Activated T-helper 1 cell treated with anti-CD3 and anti-CD28 coated beads, Interleukin-2, amount 50 U/mL, for 16 hours (primary cell): Measurements from ENCODE around the gene B3GNT9.

Source experiments
- DNase-seq, 2 donors: peaks; one replicate each; pipeline ENCODE4 v3.0.0-alpha.2; 2020; ENCODE audit warnings: low read depth in 1 of 2, low spot score in 1 of 2

Gene B3GNT9

GRCh38 chr16:67186550-67186950 is 35.8 kb upstream of the B3GNT9 start:
- DNase-seq = no peak

- no peak for DNase-seq
Observed at GRCh38 chr16:67185651-67186134, 34.9 kb upstream of the B3GNT9 start.

GRCh38 chr16:67184995-67185650 is 34.3 kb upstream of the B3GNT9 start:
- DNase-seq = peak; percentile 73

GRCh38 chr16:67184453-67184994 is 33.7 kb upstream of the B3GNT9 start:
- no peak for DNase-seq

DNA sequence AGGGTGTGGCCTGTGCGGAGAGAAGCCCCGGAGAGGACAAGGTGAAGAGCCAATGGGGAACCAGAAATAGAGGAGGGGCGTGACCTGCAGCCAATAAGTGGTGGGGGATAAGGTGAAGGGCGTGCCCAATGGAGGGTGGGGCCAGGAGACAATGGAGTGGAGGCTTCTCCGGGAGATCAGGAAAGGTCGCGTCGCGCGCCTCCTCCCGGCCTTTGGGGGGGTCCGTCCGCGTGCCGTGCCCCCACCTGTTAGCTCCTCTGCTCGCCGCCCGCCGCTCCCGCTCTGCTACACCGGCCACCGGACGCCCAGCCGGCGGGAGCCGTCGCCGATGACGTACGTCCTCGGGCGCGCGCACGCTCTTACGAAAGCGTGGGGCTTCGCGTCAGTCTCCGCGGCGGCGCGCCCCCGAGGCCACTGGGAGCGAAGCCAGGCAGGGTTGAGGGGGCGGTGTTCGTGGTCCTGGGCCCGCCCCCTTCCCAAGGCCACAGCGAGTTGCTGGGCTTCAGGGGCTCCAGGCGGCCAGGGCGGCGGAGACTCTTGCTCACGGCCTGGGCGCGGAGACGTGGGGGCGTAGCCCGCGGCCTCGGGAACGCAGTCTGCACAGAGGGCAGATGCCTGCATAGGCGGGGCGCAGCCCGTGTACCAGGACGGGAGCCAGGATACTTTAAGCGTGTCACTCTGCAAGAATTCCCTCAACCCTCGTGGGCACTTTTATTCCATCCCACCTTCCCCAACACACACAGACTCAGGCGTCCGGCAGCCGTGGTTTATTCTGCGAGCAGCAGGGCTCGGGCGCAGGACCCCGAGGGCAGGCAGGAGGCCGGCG is 33.0 kb upstream of the B3GNT9 start, which contains the start of gene MATCAP1:
MATCAP1 (minus strand) TSS at position 337 of the 826 bp plus-strand sequence. CDS start 3,353 bp downstream, outside the sequence.
- DNase-seq = peak; percentile 75 to 86

DNA sequence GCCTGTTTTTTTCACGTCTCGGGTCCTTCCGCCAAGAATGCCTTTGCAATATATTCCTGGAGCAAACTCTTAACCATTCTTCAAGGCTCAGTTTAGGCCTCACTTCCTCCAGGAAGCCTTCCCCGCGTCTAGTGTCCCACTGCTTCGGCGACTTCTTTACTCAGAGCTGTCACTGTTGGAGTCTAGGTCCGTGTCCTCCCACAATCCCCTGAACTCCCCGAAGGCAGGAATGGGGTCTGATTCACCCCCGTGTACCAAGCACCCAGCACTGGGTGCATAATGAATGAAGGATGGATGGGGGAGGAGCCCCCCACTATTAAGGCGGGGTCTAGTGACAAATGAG is 32.5 kb upstream of the B3GNT9 start:
- DNase-seq = no peak

GRCh38 chr16:67182288-67182687 is 31.5 kb upstream of the B3GNT9 start:
- DNase-seq = no peak

- no peak for DNase-seq
Observed at GRCh38 chr16:67181346-67181745, 30.5 kb upstream of the B3GNT9 start.

GRCh38 chr16:67180166-67180565 is 29.4 kb upstream of the B3GNT9 start:
- no peak for DNase-seq

- no peak for DNase-seq
Observed at GRCh38 chr16:67179421-67180080, 28.8 kb upstream of the B3GNT9 start.

DNA sequence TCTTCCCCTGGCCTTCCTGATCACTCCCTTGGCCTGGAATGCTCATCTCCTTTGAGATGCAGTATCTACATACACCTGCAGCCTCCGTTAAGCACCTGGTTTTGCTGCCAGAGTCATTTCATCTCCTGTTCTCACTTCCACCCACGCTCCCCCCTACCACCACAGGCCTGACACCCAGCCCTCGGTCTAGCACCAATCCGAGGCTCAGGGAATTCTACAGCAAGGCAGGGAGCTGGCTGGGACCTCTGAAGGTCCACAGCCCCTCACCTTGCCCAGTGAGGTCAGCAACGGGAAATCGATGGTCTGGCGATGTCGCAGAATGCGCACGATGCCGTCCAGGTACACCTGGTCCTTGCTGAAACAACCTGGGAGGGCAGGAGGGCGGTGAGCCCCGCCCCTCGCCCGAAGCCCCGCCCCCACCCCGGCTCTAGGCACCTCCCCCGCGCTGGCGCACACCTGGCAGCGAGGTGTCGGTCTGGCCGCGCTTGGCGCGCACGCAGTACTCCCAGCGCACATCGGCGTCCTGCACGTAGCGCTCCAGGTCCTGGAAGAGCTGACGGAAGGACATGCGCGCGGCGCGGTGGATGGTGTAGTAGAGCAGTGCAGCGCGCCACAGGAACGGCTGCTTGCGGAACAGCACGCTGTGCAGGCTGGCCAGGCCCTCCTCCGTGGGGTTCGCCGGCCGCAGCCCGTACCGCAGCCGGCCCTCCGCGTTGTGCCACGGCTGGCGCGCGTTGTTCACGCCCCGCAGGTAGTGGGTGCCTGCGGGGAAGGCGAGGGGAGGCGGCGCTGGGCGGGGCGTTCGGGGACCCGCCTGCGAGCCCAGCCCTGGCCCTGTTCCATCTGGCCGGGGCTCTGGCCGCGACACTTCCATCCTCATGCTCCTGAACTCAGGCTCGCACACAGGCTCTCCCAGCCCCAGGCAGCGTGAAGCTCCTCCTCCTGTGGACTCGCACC is 27.2 kb upstream of the B3GNT9 start:
- peak; percentile 30 to 43 for DNase-seq

GRCh38 chr16:67176662-67177061 is 25.9 kb upstream of the B3GNT9 start:
- DNase-seq = no peak

DNA sequence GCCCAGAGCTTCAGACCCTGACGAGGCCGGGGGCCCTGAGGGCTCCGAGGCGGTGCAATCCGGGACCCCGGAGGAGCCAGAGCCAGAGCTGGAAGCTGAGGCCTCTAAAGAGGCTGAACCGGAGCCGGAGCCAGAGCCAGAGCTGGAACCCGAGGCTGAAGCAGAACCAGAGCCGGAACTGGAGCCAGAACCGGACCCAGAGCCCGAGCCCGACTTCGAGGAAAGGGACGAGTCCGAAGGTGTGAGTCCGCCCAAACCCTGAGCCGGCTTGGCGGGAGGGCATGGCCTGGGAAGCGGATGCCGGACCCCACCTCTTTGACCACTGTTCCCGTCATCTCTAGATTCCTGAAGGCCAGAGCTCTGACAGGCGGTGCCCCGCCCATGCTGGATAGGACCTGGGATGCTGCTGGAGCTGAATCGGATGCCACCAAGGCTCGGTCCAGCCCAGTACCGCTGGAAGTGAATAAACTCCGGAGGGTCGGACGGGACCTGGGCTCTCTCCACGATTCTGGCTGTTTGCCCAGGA is 24.0 kb upstream of the B3GNT9 start:
- no peak for DNase-seq

GRCh38 chr16:67173808-67174705 is 23.3 kb upstream of the B3GNT9 start:
- peak; percentile 45 to 50 for DNase-seq

DNA sequence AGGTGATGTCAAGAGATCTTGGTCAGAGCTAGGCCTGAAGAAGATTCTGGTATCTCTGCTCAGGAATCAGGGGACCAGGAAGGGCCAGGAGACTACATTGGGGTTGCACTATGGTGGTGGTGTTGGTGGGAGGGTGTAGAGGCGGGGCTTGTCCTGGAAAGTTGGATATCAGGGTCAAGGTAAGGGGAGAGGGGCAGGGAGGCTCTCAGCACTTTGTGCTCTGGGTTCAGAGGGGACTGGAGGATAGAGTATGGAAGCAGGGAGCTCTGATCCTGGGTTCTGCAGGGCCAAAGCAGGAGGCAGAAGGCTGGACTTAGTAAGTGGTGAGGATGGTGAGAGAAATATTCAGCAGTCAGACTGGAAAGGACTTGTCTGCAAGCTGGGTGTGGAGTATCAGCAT is 22.5 kb upstream of the B3GNT9 start:
- DNase-seq = no peak

DNA sequence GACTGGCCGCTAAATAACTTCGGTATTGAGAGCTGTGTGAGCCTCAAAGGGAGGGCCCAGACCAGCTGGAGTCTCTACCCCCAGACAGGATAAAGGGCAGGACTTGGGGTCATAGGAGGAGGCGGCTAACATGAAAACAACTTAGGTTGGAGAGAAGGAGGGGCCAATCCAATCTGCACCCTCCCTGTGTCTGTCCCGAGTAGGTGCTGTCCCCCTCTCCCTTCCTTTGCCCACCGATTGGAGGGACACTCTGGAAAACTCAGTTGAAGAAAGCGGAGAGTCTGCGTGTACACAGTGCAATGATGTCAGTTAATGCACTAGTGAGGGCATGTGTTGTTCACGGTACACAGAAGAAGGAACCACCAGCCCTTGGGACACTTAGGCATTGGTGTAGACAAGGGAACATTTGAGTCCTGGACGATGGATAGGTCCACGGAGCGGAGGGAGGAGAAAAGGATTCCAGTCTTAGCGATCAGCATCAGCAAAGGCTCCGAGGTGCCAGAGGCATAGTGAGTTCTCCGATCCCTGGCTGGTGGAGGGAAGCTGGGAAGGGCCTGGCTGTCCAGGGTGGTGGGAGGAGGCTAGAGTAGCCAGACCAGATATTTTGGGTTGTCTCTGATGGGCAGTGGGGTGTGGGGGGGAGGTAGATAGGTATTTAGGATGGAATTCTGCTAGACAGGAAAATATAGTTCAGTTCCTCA is 20.3 kb upstream of the B3GNT9 start:
- DNase-seq = no peak

GRCh38 chr16:67170168-67170948 is 19.6 kb upstream of the B3GNT9 start, which contains the start of gene NOL3:
TSS of gene NOL3 (plus strand) at chr16:67170538.
- no peak for DNase-seq
